GM10266 (cell line): ENCODE measurements around the gene SLC5A11.
"Not testable (repeated sequence)": the region's sequence is repeated elsewhere in the genome, so short reads cannot be mapped to it uniquely, and the experiment has no call there.

ENCODE experiments used
- DNase-seq: peaks from one replicate; pipeline ENCODE4 v3.0.0; 2012; ENCODE audit errors: extremely low spot score
- TF ChIP-seq, protein P1 (sequence below): IDR thresholded peaks from 2 replicates; pipeline ENCODE4 v1.5.1; 2012; ENCODE audit warnings: mild to moderate bottlenecking, low read depth; ENCODE audit not compliant: control insufficient read depth, insufficient read depth; ENCODE audit errors: missing control alignments

SLC5A11 gene, protein sequence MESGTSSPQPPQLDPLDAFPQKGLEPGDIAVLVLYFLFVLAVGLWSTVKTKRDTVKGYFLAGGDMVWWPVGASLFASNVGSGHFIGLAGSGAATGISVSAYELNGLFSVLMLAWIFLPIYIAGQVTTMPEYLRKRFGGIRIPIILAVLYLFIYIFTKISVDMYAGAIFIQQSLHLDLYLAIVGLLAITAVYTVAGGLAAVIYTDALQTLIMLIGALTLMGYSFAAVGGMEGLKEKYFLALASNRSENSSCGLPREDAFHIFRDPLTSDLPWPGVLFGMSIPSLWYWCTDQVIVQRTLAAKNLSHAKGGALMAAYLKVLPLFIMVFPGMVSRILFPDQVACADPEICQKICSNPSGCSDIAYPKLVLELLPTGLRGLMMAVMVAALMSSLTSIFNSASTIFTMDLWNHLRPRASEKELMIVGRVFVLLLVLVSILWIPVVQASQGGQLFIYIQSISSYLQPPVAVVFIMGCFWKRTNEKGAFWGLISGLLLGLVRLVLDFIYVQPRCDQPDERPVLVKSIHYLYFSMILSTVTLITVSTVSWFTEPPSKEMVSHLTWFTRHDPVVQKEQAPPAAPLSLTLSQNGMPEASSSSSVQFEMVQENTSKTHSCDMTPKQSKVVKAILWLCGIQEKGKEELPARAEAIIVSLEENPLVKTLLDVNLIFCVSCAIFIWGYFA

DNA sequence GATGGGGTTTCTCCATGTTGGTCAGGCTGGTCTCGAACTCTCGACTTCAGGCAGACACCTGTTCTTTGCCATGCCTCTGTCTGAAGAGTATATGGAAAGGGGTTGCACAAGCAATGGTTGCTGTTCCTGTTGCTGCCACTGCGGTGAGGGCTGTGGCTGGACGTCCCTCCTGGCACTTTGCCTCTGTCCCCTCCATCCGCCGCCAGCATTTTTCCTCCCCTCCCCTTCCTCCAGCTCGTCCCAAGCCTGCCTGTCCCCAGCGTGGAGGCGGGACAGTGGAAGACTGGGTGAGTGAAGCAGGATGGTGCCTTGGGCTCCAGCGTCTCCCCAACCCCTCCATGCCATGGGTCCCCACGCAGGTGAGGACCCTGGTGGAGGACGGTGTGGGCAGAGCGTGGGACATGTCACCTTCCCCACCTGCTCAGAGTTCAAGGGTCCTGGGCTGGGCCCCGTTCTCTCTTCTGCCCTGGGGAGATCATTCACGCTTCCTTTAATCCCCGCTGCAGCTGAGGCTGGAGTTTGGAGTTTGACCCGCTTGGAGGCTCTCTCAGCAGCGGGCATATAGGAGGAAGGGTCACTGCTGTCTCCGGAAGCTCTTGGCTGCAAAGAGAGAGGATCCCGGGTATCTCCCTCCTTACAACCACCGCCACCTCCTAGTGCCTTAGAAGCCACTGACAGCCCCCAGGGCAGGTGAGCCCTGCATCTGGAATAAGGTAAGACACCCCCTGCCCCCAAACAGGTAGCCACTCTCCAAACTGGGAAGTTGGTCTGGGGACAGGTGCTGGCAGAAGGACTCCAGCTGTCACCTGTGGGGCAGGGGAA is at the start of gene SLC5A11:
SLC5A11 (plus strand) TSS at position 238 of the 822 bp plus-strand sequence. CDS start 12,681 bp downstream, outside the sequence.
- DNase-seq = no peak
- TF ChIP-seq, protein P1, sequence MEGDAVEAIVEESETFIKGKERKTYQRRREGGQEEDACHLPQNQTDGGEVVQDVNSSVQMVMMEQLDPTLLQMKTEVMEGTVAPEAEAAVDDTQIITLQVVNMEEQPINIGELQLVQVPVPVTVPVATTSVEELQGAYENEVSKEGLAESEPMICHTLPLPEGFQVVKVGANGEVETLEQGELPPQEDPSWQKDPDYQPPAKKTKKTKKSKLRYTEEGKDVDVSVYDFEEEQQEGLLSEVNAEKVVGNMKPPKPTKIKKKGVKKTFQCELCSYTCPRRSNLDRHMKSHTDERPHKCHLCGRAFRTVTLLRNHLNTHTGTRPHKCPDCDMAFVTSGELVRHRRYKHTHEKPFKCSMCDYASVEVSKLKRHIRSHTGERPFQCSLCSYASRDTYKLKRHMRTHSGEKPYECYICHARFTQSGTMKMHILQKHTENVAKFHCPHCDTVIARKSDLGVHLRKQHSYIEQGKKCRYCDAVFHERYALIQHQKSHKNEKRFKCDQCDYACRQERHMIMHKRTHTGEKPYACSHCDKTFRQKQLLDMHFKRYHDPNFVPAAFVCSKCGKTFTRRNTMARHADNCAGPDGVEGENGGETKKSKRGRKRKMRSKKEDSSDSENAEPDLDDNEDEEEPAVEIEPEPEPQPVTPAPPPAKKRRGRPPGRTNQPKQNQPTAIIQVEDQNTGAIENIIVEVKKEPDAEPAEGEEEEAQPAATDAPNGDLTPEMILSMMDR = no peak

DNA sequence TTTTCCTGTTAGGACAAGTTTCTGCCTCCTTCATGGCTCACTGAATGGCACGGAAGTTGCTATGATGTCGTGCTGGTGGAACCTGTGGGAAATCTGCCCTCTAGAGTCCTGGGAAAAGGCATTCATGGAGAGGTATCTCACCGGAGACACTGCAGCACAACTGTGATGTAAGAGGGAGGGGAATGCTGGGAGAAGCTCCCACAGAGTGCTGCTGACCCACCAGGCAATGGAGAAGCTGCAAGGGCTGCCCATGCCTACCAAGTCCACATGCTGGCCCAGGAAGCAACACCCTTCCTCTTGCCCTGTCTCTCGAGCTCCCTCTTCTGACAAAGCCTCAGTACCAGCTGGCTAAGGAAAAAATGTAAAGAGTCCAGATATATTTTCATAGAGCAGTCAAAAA is 45.2 kb upstream of the SLC5A11 start:
- TF ChIP-seq, protein P1 = peak; percentile 18
- no peak for DNase-seq

DNA sequence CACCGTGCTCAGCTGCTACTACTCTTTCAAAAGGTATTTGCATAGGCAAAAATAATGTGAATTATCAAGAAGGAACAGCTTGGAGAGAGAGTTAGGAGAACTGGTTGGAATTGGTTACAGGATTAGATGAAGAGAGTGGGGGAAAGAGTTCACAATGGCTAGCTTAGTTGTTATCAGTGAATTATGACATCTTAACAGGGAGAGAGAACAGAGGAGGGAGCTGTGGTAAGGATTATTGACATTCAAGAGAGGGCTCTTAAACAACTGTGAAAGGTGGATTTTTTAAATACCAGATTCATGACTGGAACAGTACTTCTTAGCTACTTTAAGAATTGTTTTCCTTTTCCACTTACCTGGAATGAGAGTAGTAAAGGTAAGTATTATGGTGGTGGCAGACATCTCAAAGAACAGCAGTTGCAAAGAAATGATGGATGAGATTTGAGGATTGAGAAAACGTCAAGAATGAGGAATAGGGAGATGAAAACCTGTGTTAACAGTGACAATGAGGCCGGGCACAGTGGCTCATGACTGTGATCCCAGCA is 43.9 kb upstream of the SLC5A11 start:
- TF ChIP-seq, protein P1 = no peak
- DNase-seq = no peak

DNA sequence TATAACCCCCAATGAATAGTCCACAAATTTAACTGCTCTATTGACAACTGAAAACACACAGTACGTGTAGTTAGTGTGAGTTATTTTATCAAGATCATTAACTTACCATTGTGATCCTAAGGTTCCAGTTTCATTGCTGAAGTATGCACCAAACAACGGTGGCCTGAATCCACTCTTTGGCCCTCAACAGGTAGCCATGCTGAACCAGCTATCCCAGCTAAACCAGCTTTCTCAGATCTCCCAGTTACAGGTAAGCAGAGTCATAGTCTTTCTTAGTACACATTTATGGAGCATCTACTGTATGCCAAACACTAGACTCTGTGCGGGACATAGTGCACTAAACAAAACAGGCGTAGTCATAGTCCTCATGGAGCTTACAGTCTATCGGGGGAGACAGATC is 40.3 kb upstream of the SLC5A11 start:
- TF ChIP-seq, protein P1 = no peak
- no peak for DNase-seq

DNA sequence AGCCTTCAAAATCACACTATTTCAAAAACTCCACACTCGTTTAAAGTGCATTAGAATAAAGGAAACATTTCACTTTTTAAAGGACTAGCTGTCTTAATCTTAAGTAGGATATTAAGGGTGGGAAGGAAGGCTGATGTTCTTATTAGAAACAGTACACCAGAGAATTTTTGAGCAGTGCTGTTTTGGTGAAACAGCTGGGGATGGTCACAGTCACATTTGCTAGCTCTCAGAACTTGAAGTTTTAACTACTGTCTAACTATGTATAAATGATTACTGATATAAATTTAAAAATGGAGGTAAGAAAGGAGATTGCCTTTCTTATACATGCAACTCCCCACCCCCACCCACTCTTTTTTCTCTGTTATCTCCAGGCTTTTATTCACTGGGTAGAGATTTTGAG is 38.5 kb upstream of the SLC5A11 start:
- TF ChIP-seq, protein P1 = no peak
- DNase-seq = no peak

DNA sequence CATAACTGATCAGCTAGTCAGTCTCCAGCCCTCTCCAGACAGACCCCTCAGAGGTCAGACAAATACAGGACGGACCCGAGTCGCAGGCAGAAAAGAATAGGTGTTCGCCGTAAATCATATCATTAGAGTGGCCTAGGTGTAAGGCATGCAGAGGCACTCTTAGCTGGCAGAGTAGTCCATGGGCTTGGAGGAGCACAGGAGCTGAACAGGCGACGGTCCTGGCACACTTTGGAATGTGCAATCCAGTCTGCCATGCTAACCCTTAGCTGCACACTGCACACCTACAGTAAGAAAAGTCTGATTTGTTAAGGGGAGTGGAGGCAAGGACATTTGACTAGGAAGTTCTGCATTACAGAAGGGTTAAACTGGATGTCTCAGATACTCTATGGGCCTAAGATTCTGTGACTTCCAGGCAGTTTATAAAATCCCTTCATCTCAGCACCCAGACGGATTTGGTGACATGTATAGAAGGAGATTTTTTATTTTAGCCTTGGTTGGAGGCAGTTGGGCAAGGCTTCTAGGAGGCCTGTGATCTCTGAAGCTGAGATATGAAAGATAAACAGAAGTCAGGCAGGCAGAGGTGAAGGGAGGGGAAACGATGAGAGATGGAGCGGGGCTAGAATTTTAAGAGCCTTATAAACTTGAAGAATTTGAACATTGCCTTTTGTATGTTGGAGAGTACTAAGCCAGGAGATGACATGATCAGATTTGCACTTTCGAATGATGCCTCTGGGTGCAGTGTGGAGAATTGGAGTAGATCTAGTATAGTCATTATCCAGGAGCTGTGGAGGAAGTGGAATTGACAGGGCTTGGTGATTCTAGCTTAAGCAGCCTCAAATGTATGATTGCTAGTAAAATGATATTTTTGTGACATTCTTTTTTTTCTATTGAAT is 34.6 kb upstream of the SLC5A11 start:
- DNase-seq = no peak
- TF ChIP-seq, protein P1 = no peak

DNA sequence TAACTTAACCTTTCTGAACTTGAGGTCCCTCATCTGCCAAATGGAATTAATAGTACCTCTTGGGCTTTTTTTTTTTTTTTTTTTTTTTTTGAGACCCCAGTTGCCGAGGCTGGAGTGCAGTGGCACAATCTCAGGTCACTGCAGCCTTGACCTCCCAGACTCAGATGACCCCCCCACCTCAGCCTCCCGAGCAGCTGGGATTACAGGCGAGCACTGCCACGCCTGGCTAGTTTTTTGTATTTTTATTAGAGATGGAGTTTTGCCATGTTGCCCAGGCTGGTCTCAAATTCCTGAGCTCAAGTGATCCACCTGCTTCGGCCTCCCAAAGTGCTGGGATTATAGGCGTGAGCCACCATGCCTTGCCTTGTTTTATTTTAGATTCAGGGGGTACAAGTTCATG is 33.0 kb upstream of the SLC5A11 start:
- DNase-seq = not testable (repeated sequence)
